IPS-NIHi11 (cell line): Measurements from ENCODE around the gene FLYWCH1.

Experiments
- DNase-seq: peaks from one replicate; pipeline ENCODE4 v3.0.0; 2012; ENCODE audit warnings: mixed read lengths, low spot score

FLYWCH1 gene

GRCh38 chr16:2911638-2912329 is at the start of gene FLYWCH1:
TSS of gene FLYWCH1 (plus strand) at chr16:2911931. CDS start at chr16:2929686, 17,755 bp downstream.
- peak; percentile 97 for DNase-seq

GRCh38 chr16:2865651-2866050 is 46.1 kb upstream of the FLYWCH1 start:
- no peak for DNase-seq

- DNase-seq, result no peak
Observed at GRCh38 chr16:2866431-2866830, 45.3 kb upstream of the FLYWCH1 start.

GRCh38 chr16:2867661-2867986 is 44.1 kb upstream of the FLYWCH1 start:
- no peak for DNase-seq

GRCh38 chr16:2867987-2868789 is 43.5 kb upstream of the FLYWCH1 start:
- DNase-seq, result peak; percentile 97

- no peak for DNase-seq
Observed at GRCh38 chr16:2871926-2872325, 39.8 kb upstream of the FLYWCH1 start.

GRCh38 chr16:2874032-2874911 is 37.5 kb upstream of the FLYWCH1 start:
- no peak for DNase-seq

GRCh38 chr16:2874912-2875362 is 36.8 kb upstream of the FLYWCH1 start:
- peak; percentile 86 for DNase-seq

- no peak for DNase-seq
Observed at GRCh38 chr16:2879854-2880508, 31.8 kb upstream of the FLYWCH1 start.

- DNase-seq, result no peak
Observed at GRCh38 chr16:2881783-2882649, 29.7 kb upstream of the FLYWCH1 start.

GRCh38 chr16:2882650-2883457 is 28.9 kb upstream of the FLYWCH1 start, which contains the start of gene FLYWCH2:
TSS of gene FLYWCH2 (plus strand) at chr16:2883215. CDS start at chr16:2896450, 13,235 bp downstream.
- DNase-seq, result peak; percentile 97

GRCh38 chr16:2883458-2883908 is 28.2 kb upstream of the FLYWCH1 start:
- DNase-seq, result no peak

- no peak for DNase-seq
Observed at GRCh38 chr16:2884041-2884451, 27.7 kb upstream of the FLYWCH1 start.

- DNase-seq, result no peak
Observed at GRCh38 chr16:2894231-2894630, 17.5 kb upstream of the FLYWCH1 start.

- no peak for DNase-seq
Observed at GRCh38 chr16:2895813-2896212, 15.9 kb upstream of the FLYWCH1 start.

- DNase-seq, result no peak
Observed at GRCh38 chr16:2896480-2897010, 15.2 kb upstream of the FLYWCH1 start.

- no peak for DNase-seq
Observed at GRCh38 chr16:2897110-2897509, 14.6 kb upstream of the FLYWCH1 start.

GRCh38 chr16:2898831-2899563 is 12.7 kb upstream of the FLYWCH1 start:
- DNase-seq, result peak; percentile 13

GRCh38 chr16:2899564-2900072 is 12.1 kb upstream of the FLYWCH1 start:
- DNase-seq, result no peak
